PC-3 (cell line): Measurements from ENCODE around the gene HEYL. TPM values are rescaled to one million over a fixed set of nuclear protein-coding genes. Genes with fewer than 3 reads are reported as not detected.

ENCODE experiments used
- ATAC-seq: fragments of 200-7000 bp; cut with Tn5 transposase; 2 replicates; pipeline ENCODE4 v1.9.1; 2020; ENCODE audit warnings: mild to moderate bottlenecking, moderate library complexity
- BruUV-seq: library from RNA; stranded (reverse); fragments of 400-500 nt; replicated peaks from 2 replicates; lab custom pipeline; 2021; lab: Mats Ljungman, UMichigan
- CTCF ChIA-PET: fragments of 300-600 bp; sonication (Branson Sonifier 250); formaldehyde crosslinking; loops from one replicate; lab custom pipeline; 2022; ENCODE audit warnings: antibody characterized with exemption; lab: Charles Lee
- POLR2A ChIA-PET: fragments of 300-600 bp; sonication (Branson Sonifier 250); formaldehyde crosslinking; loops from one replicate; lab custom pipeline; 2022; ENCODE audit warnings: antibody characterized with exemption; ENCODE audit not compliant: unreplicated experiment; lab: Charles Lee
- DNase-seq: peaks from one replicate; pipeline ENCODE4 v3.0.0-alpha.2; 2015
- H2AFZ ChIP-seq: fragments of 300-600 bp; sonication (generic); 2 replicates; pipeline ENCODE4 v1.6.0; 2016; ENCODE audit warnings: antibody characterized with exemption, low read length
- H3F3A ChIP-seq: fragments of 300-600 bp; sonication (generic); one replicate; pipeline ENCODE4 v1.6.0; 2017; ENCODE audit warnings: antibody characterized with exemption, low read length, control low read depth, mild to moderate bottlenecking; ENCODE audit not compliant: unreplicated experiment
- H3K27ac ChIP-seq: fragments of 300-600 bp; sonication (generic); 2 replicates; pipeline ENCODE4 v1.5.1; 2016; ENCODE audit warnings: mild to moderate bottlenecking, low read length
- H3K27me3 ChIP-seq: fragments of 300-600 bp; sonication (generic); 2 replicates; pipeline ENCODE4 v1.6.1; 2016; ENCODE audit warnings: low read length, mixed read lengths
- H3K36me3 ChIP-seq: fragments of 300-600 bp; sonication (generic); 2 replicates; pipeline ENCODE4 v1.6.1; 2016; ENCODE audit warnings: low read depth, mixed run types, low read length, mixed read lengths
- H3K4me1 ChIP-seq: fragments of 300-600 bp; sonication (generic); 2 replicates; pipeline ENCODE4 v1.5.1; 2016; ENCODE audit warnings: low read length; ENCODE audit not compliant: insufficient read depth
- H3K4me2 ChIP-seq: fragments of 300-600 bp; sonication (generic); 2 replicates; pipeline ENCODE4 v1.6.0; 2016; ENCODE audit warnings: low read length
- H3K4me3 ChIP-seq: fragments of 300-600 bp; sonication (generic); 2 replicates; pipeline ENCODE4 v1.5.1; 2016; ENCODE audit warnings: mild to moderate bottlenecking, low read length, mixed read lengths
- H3K79me2 ChIP-seq: fragments of 300-600 bp; sonication (generic); 2 replicates; pipeline ENCODE4 v1.6.1; 2017; ENCODE audit warnings: low read length, mixed read lengths
- H3K9ac ChIP-seq: fragments of 300-600 bp; sonication (generic); 2 replicates; pipeline ENCODE4 v1.6.0; 2016; ENCODE audit warnings: mild to moderate bottlenecking, low read length
- H3K9me2 ChIP-seq: fragments of 300-600 bp; sonication (generic); replicated peaks from 2 replicates; pipeline ENCODE4 v1.6.1; 2016; ENCODE audit warnings: mixed run types, low read length, mixed read lengths
- H3K9me3 ChIP-seq: fragments of 300-600 bp; sonication (generic); 2 replicates; pipeline ENCODE4 v1.6.1; 2016; ENCODE audit warnings: low read length, mixed read lengths
- H4K20me1 ChIP-seq: fragments of 300-600 bp; sonication (generic); 2 replicates; pipeline ENCODE4 v1.6.1; 2016; ENCODE audit warnings: low read length, mixed read lengths
- CTCF ChIP-seq: fragments of 300-600 bp; sonication (generic); conservative IDR thresholded peaks from 2 replicates; pipeline ENCODE4 v1.5.1; 2017; ENCODE audit warnings: antibody characterized with exemption, low read depth, mild to moderate bottlenecking, low read length
- EZH2 ChIP-seq: fragments of 300-600 bp; sonication (generic); IDR thresholded peaks from one replicate; pipeline ENCODE4 v1.6.1; 2017; ENCODE audit warnings: antibody characterized with exemption, mild to moderate bottlenecking, low read length; ENCODE audit not compliant: unreplicated experiment
- EZH2phosphoT487 ChIP-seq: fragments of 300-600 bp; sonication (generic); IDR thresholded peaks from 2 replicates; pipeline ENCODE4 v1.6.1; 2018; ENCODE audit warnings: mild to moderate bottlenecking, antibody characterized with exemption, low read length, borderline replicate concordance
- intact Hi-C: fragments of 100-400 bp; cut with micrococcal nuclease; formaldehyde crosslinking; loops from 2 replicates; pipeline ENCODE4 v1.9.0; 2023
- total RNA-seq: library from RNA; depleted of rRNA; stranded (reverse); fragments of >200 nt; gene quantifications from 2 replicates; pipeline ENCODE4 v1.2.3, GENCODE V29; 2014

Gene HEYL
- total RNA-seq, 1 experiment from 2014 or later, result not detected

GRCh38 chr1:39668894-39669293, 29.5 kb upstream of the HEYL start:
- Histone ChIP-seq H3K27me3 (peaks cover 21% of the 10 kb centered on the region), H3K36me3 (no peaks in the 10 kb centered on the region), H3K9me3 (no peaks in the 10 kb centered on the region), H3K27ac (no peak overlapping the region), H3K4me1 (no peaks in the 10 kb centered on the region; the same call in 1 of the 2 replicates), H2AFZ (no peak overlapping the region), H4K20me1 (no peaks in the 10 kb centered on the region), H3K4me3 (no peak overlapping the region), H3K9me2 (no peaks in the 10 kb centered on the region), H3F3A (no peaks in the 10 kb centered on the region), H3K9ac (no peak overlapping the region), H3K79me2 (no peaks in the 10 kb centered on the region), H3K4me2 (no peak overlapping the region)
- TF ChIP-seq CTCF (no peak), EZH2 (no peak), EZH2phosphoT487 (no peak)
- POLR2A ChIA-PET, result interaction anchor here (0.5 kb wide), 1 partner anchor 53 kb away, joined by 3 read pairs; no protein-coding TSS in a partner anchor
- CTCF ChIA-PET, result no interaction called here
- intact Hi-C loops, result no loop called here
- DNase-seq, result no peak
- no TSS peak for BruUV-seq
- no peak for ATAC-seq

DNA sequence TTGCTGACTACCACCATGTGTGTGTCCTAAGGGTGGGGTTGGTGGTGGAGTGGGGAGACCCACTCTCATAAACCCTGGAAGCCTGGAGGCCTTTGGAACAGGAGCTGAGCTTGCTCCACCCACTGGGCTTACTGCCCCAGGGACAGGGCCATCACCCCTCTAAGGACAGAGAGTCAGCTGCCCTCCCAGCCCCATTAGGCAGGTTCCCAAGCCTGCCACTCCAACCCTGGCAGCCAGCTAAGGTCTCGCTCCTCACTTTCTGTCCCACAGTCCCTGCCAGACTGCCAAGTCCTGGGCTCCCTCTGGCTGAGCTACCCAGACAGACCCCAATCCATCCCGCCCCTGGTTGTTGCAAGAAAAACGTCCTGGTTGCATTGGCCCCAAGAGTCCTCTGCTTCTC, 28.7 kb upstream of the HEYL start:
- intact Hi-C loops, result no loop called here

More for the DNA sequence above, 28.7 kb upstream of the HEYL start:
- H4K20me1 ChIP-seq, result no peaks in the 10 kb centered on the region
- no peaks in the 10 kb centered on the region; the same call in 1 of the 2 replicates for H3K4me1 ChIP-seq
- ChIA-PET POLR2A (no interaction called here), CTCF (no interaction called here)
- no peak overlapping the region for H2AFZ ChIP-seq
- H3K9me3 ChIP-seq, result no peaks in the 10 kb centered on the region
- H3K4me3 ChIP-seq, result no peak overlapping the region
- no TSS peak for BruUV-seq
- H3K27ac ChIP-seq, result no peak overlapping the region
- H3K36me3 ChIP-seq, result no peaks in the 10 kb centered on the region
- no peak for DNase-seq
- H3K79me2 ChIP-seq, result no peaks in the 10 kb centered on the region
- H3K4me2 ChIP-seq, result no peak overlapping the region
- peaks cover 21% of the 10 kb centered on the region for H3K27me3 ChIP-seq
- no peak for TF ChIP-seq EZH2phosphoT487
- no peak for TF ChIP-seq EZH2
- TF ChIP-seq CTCF, result no peak
- H3K9me2 ChIP-seq, result no peaks in the 10 kb centered on the region
- H3F3A ChIP-seq, result no peaks in the 10 kb centered on the region
- H3K9ac ChIP-seq, result no peak overlapping the region
- ATAC-seq, result no peak
